Ascending aorta (tissue), 2 donors: Measurements from ENCODE around the gene COTL1. TPM values are rescaled to one million over a fixed set of nuclear protein-coding genes. Genes with fewer than 3 reads are reported as not detected.

Experiments used
- DNase-seq, 2 donors: peaks; one replicate each; pipeline ENCODE4 v3.0.0-alpha.2; 2019; ENCODE audit warnings: low spot score in 2 of 2
- H3K27ac ChIP-seq, 2 donors: fragments of 200-600 bp; sonication (generic); one replicate each; pipeline ENCODE4 v1.5.1; 2016 to 2017; ENCODE audit warnings: mild to moderate bottlenecking in 1 of 2
- H3K27me3 ChIP-seq: fragments of 200-600 bp; sonication (generic); one replicate; pipeline ENCODE4 v1.5.1; 2017
- H3K36me3 ChIP-seq, 2 donors: fragments of 200-600 bp; sonication (generic); one replicate each; pipeline ENCODE4 v1.5.1; 2016
- H3K4me1 ChIP-seq, 2 donors: fragments of 200-600 bp; sonication (generic); one replicate each; pipeline ENCODE4 v1.5.1; 2016 to 2017; ENCODE audit warnings: mild to moderate bottlenecking in 1 of 2
- H3K4me3 ChIP-seq, 2 donors: fragments of 200-600 bp; sonication (generic); one replicate each; pipeline ENCODE4 v1.5.1; 2016 to 2017; ENCODE audit warnings: mild to moderate bottlenecking in 1 of 2
- H3K9me3 ChIP-seq, 2 donors: fragments of 200-600 bp; sonication (generic); one replicate each; pipeline ENCODE4 v1.5.1; 2016
- intact Hi-C: fragments of 100-400 bp; cut with DNase I; formaldehyde crosslinking; loops from one replicate; pipeline ENCODE4 v1.15.1; 2023
- total RNA-seq: library from RNA; depleted of rRNA; stranded (reverse); fragments of >200 nt; gene quantifications from one replicate; pipeline ENCODE4 v1.1.0, GENCODE V29; 2016
- TF ChIP-seq, protein P1 (sequence below), 3 experiments: fragments of 200-600 bp in 2 of 3; fragments of 450-650 bp in 1 of 3; sonication (generic) in 2 of 3; IDR thresholded peaks; one replicate each; pipeline ENCODE4 v1.5.1; 2016 to 2019; ENCODE audit warnings: antibody characterized with exemption in 3 of 3, mild to moderate bottlenecking in 1 of 3, moderate library complexity in 1 of 3

The COTL1 gene
- total RNA-seq, 1 donor from 2014 or later, result 120 TPM

DNA sequence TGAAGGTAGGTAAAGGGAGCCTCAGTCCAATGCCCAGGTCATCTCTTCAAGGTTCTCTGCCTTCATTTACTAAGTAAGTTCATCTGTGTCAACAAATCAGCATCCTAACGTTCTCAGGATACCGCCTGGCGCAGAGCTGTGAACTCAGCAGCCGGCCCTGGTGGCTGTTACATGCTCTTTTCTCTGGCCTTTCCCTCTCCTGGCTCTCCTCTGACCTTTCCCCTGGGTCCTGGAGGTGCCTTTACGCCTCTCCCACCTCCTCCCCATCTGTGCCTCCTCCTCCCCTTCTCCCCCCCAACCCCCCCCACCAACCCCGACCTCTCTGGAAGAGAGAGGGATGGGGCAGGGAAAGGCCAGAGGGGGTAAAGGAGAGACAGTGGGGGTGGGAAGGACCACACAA lies 19.5 kb downstream of the COTL1 start:
- Histone ChIP-seq H3K4me1 (peaks cover 6 to 23% of the 10 kb centered on the region in 2 donors), H3K4me3 (no peak overlapping the region), H3K9me3 (no peaks in the 10 kb centered on the region), H3K27me3 (no peaks in the 10 kb centered on the region), H3K27ac (peak overlapping the region in 1 of 2 donors; percentile 2), H3K36me3 (no peaks in the 10 kb centered on the region)
- intact Hi-C loops, result no loop called here
- no peak for DNase-seq
- TF ChIP-seq, protein P1, sequence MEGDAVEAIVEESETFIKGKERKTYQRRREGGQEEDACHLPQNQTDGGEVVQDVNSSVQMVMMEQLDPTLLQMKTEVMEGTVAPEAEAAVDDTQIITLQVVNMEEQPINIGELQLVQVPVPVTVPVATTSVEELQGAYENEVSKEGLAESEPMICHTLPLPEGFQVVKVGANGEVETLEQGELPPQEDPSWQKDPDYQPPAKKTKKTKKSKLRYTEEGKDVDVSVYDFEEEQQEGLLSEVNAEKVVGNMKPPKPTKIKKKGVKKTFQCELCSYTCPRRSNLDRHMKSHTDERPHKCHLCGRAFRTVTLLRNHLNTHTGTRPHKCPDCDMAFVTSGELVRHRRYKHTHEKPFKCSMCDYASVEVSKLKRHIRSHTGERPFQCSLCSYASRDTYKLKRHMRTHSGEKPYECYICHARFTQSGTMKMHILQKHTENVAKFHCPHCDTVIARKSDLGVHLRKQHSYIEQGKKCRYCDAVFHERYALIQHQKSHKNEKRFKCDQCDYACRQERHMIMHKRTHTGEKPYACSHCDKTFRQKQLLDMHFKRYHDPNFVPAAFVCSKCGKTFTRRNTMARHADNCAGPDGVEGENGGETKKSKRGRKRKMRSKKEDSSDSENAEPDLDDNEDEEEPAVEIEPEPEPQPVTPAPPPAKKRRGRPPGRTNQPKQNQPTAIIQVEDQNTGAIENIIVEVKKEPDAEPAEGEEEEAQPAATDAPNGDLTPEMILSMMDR (IDR thresholded peaks at IDR 0.05), result no peak

DNA sequence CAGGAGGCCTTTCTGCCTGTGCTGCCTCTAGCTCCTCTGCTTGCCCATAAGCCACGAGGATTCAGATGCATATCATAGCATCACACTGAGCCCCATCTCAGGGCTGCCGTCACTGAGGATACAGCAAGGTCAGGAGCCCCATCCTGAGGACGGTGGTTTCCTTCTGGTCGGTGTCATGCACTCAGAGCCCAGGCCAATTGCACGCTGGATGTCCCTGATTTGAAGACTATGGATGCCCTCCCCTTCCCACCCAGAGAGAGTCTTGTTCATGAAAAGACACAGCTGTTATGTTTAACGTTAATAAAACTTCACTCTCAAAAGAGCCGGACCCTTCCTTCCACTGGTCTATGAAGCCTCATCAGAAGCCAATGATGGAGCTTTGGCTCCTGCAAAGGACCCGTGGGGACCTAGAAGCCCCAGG lies 19.9 kb downstream of the COTL1 start:
- peaks cover 6 to 21% of the 10 kb centered on the region in 2 donors for H3K4me1 ChIP-seq
- H3K27ac ChIP-seq, result no peak overlapping the region
- H3K27me3 ChIP-seq, result no peaks in the 10 kb centered on the region
- no peaks in the 10 kb centered on the region for H3K9me3 ChIP-seq
- H3K36me3 ChIP-seq, result no peaks in the 10 kb centered on the region
- no peak overlapping the region for H3K4me3 ChIP-seq
- intact Hi-C loops, result no loop called here
- TF ChIP-seq, protein P1 (IDR thresholded peaks at IDR 0.05), result no peak
- no peak for DNase-seq

DNA sequence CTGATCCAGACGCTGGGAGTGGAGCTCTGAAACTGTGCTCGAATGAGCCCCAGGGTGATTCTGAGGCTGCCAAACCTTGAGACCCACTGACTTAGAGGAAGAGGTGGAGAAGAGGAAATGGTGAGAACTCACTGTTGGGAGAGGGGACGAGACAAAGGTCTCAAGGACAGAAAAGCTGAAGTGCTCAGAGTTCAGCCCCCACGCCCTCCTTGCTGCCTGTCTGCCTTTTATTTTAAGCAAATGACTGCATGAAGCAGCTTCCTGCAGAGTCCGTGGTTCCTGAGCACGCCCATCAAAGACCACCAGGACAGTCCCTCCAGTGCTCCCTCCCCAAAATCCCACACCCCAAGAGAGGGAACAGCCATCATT lies 20.4 kb downstream of the COTL1 start:
- intact Hi-C loops, result no loop called here
- peaks cover 6 to 17% of the 10 kb centered on the region in 2 donors for H3K4me1 ChIP-seq
- H3K36me3 ChIP-seq, result no peaks in the 10 kb centered on the region
- no peaks in the 10 kb centered on the region for H3K27me3 ChIP-seq
- H3K27ac ChIP-seq, result no peak overlapping the region
- no peak for DNase-seq
- no peaks in the 10 kb centered on the region for H3K9me3 ChIP-seq
- TF ChIP-seq, protein P1 (IDR thresholded peaks at IDR 0.05), result no peak
- H3K4me3 ChIP-seq, result no peak overlapping the region

DNA sequence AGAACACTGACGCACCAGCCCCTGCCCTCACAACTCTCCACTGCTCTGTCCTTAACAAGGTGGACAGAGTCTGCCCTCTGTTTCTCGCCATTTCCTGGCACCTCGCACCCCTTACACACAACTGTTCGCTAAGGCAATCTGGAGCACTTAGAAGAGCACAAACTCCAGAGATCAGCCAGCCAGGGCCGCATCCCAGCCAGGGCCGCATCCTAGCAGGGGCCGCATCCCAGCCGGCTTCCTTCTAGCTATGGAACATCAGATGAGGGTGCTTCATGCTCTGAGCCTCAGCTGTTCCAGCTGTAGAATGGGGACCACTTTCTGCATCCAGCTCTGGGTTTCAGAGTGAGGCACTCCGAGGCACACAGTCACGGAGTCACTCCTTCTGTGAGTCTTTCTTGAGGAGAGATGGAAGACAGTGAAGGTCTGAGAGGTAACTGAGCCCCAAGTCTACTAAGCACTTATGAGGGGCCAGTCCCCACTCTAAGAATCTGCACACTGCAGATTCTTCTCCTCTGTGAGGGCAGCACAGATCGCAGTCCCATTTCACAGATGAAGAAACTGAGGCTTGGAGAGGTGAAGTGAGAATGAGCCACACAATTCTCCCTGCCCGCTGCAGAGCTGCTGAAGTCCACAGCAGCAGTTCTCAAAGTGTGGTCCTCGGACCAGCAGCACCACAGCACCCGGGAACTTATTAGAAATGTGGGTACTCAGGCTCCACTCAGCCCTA lies 20.9 kb downstream of the COTL1 start:
- Histone ChIP-seq H3K4me1 (peaks cover 6 to 16% of the 10 kb centered on the region in 2 donors), H3K9me3 (no peaks in the 10 kb centered on the region), H3K27ac (no peak overlapping the region), H3K27me3 (no peaks in the 10 kb centered on the region), H3K4me3 (no peak overlapping the region), H3K36me3 (no peaks in the 10 kb centered on the region)
- intact Hi-C loops, result no loop called here
- DNase-seq, result no peak
- TF ChIP-seq, protein P1 (IDR thresholded peaks at IDR 0.05), result no peak

DNA sequence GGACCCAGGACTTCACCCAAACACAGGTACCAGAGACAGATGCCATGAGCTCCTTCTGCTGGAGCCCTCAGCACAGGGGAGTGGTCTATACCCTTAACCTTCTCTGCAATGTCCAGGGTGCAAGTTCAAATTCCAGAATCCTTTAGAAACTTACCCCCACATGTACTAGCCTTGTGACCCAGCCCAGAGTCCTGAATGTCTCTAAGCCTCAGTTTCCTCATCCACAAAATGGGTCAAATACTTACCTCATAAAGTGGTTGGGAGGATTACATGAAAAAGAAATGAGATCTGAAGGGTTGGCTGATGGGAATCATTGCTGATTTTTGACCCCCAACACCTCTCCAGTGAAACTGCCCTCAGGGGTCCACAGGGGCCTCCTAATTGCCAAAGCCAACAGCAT lies 21.7 kb downstream of the COTL1 start:
- TF ChIP-seq, protein P1 (IDR thresholded peaks at IDR 0.05), result no peak
- H3K27ac ChIP-seq, result no peak overlapping the region
- H3K27me3 ChIP-seq, result no peaks in the 10 kb centered on the region
- no peaks in the 10 kb centered on the region for H3K9me3 ChIP-seq
- intact Hi-C loops, result no loop called here
- H3K4me3 ChIP-seq, result no peak overlapping the region
- H3K36me3 ChIP-seq, result no peaks in the 10 kb centered on the region
- H3K4me1 ChIP-seq, result peaks cover 6 to 16% of the 10 kb centered on the region in 2 donors
- DNase-seq, result no peak
